Activated CD8-positive, alpha-beta T cell treated with anti-CD3 and anti-CD28 coated beads for 36 hours (primary cell): Measurements from ENCODE around the gene BTN3A1. TPM values are rescaled to one million over a fixed set of nuclear protein-coding genes. Genes with fewer than 3 reads are reported as not detected.

ENCODE experiments used
- total RNA-seq, 2 experiments: library from RNA; stranded (reverse); gene quantifications; one replicate each; pipeline ENCODE4 v1.2.3, GENCODE V29; 2021

Gene BTN3A1
- total RNA-seq, 2 experiments from 2014 or later: 32.7 to 34.0 TPM

Other genes with a start within 250 kb of the BTN3A1 start
- gene BTN3A2, start 37.1 kb upstream of the BTN3A1 start, total RNA-seq: 10 to 100 TPM; 58.4 to 63.5 TPM
- 10 to 100 TPM; 12.8 to 16.1 TPM for gene BTN2A2, start 19.2 kb upstream of the BTN3A1 start, total RNA-seq
- gene BTN3A3, start 38.2 kb downstream of the BTN3A1 start, total RNA-seq: 10 to 100 TPM; 42.2 to 50.6 TPM
- gene BTN2A1, start 55.7 kb downstream of the BTN3A1 start, total RNA-seq: 10 to 100 TPM; 14.2 to 16.2 TPM
- gene BTN1A1, start 98.0 kb downstream of the BTN3A1 start, total RNA-seq: under 1 TPM in 1 of 2 experiments, not detected in 1; 0.11 TPM
- gene HMGN4, start 136.1 kb downstream of the BTN3A1 start, total RNA-seq: 10 to 100 TPM; 80.2 to 83.3 TPM
- gene ABT1, start 194.7 kb downstream of the BTN3A1 start, total RNA-seq: 10 to 100 TPM; 27.7 to 27.9 TPM